GM12878 (cell line): ENCODE results near the gene LHX6. TPM values are rescaled to one million over a fixed set of nuclear protein-coding genes. Genes with fewer than 3 reads are reported as not detected.

ENCODE experiments used
- ATAC-seq: fragments of 200-7000 bp; cut with Tn5 transposase; 3 replicates; pipeline ENCODE4 v1.9.1; 2020; ENCODE audit warnings: mild to moderate bottlenecking, moderate library complexity
- BruUV-seq: library from RNA; stranded (reverse); fragments of 400-500 nt; replicated peaks from 2 replicates; lab custom pipeline; 2021; lab: Mats Ljungman, UMichigan
- CTCF ChIA-PET: fragments of 300-600 bp; sonication (Branson Sonifier 250); formaldehyde crosslinking; extraction: SDS; loops from one replicate; lab custom pipeline; 2021; ENCODE audit warnings: inconsistent platforms; lab: Yijun Ruan, JAX
- POLR2A ChIA-PET: fragments of 350-600 bp; formaldehyde crosslinking; extraction: SDS; loops from one replicate; lab custom pipeline; 2021; ENCODE audit warnings: inconsistent platforms; lab: Charles Lee
- RAD21 ChIA-PET: fragments of 300-600 bp; sonication (Branson Sonifier 250); formaldehyde crosslinking; loops from one replicate; lab custom pipeline; 2023; ENCODE audit warnings: antibody characterized with exemption; ENCODE audit not compliant: unreplicated experiment; lab: Charles Lee
- SMC1A ChIA-PET: fragments of 300-600 bp; sonication (Branson Sonifier 250); formaldehyde crosslinking; loops from one replicate; lab custom pipeline; 2023; ENCODE audit not compliant: unreplicated experiment, uncharacterized antibody; lab: Charles Lee
- DNase-seq: peaks from one replicate; pipeline ENCODE4 v3.0.0-alpha.2; 2011; ENCODE audit warnings: low read depth, low spot score
- FAIRE-seq: peaks from 3 replicates; lab custom pipeline; 2011; peaks lifted over from hg19 to GRCh38; lab: Jason Lieb, UNC
- H2AFZ ChIP-seq: 2 replicates; pipeline ENCODE4 v1.6.0; 2011; ENCODE audit warnings: low read depth, low read length, control low read depth; ENCODE audit not compliant: control insufficient read depth
- H3K27ac ChIP-seq: 2 replicates; pipeline ENCODE4 v1.5.1; 2011; ENCODE audit warnings: control low read depth; ENCODE audit not compliant: control insufficient read depth, insufficient read depth
- H3K27me3 ChIP-seq, 2 experiments: replicated peaks in 1 of 2; 2 replicates each; pipeline versions ENCODE4 v1.6.0 to v1.6.1; 2011; ENCODE audit warnings: low read length in 1 of 2; ENCODE audit not compliant: control insufficient read depth in 2 of 2, insufficient read depth in 2 of 2
- H3K36me3 ChIP-seq, 2 experiments: 2 replicates each; pipeline ENCODE4 v1.5.1; 2011; ENCODE audit warnings: low read length in 1 of 2; ENCODE audit not compliant: control insufficient read depth in 2 of 2, insufficient read depth in 2 of 2
- H3K4me1 ChIP-seq: 2 replicates; pipeline ENCODE4 v1.6.1; 2011; ENCODE audit warnings: mild to moderate bottlenecking, low read length, moderate library complexity, mixed read lengths; ENCODE audit not compliant: control insufficient read depth, insufficient read depth
- H3K4me2 ChIP-seq: 2 replicates; pipeline ENCODE4 v1.6.0; 2011; ENCODE audit warnings: control low read depth; ENCODE audit not compliant: control insufficient read depth, insufficient read depth
- H3K4me3 ChIP-seq: fragments of 200-600 bp; sonication (generic); 2 replicates; pipeline ENCODE4 v1.5.1; 2016
- H3K79me2 ChIP-seq: 2 replicates; pipeline ENCODE4 v1.6.0; 2011; ENCODE audit warnings: low read length; ENCODE audit not compliant: control insufficient read depth, insufficient read depth
- H3K9ac ChIP-seq: 2 replicates; pipeline ENCODE4 v1.8.0; 2011; ENCODE audit warnings: low read length, control low read depth, mixed read lengths; ENCODE audit not compliant: control insufficient read depth, insufficient read depth
- H3K9me3 ChIP-seq: replicated peaks from 3 replicates; pipeline ENCODE4 v1.5.1; 2011; ENCODE audit warnings: mild to moderate bottlenecking, low read length; ENCODE audit not compliant: control insufficient read depth, insufficient read depth
- H4K20me1 ChIP-seq: 2 replicates; pipeline ENCODE4 v1.6.0; 2011; ENCODE audit not compliant: control insufficient read depth, insufficient read depth
- ZBTB40 ChIP-seq: fragments of 450-650 bp; IDR thresholded peaks from 2 replicates; pipeline ENCODE4 v1.6.1; 2016; ENCODE audit warnings: mild to moderate bottlenecking, moderate library complexity, borderline replicate concordance
- WGBS: methylation state at CpG from one replicate; pipeline ENCODE4 v1.1.6; 2016; ENCODE audit warnings: low lambda C conversion rate; ENCODE audit not compliant: insufficient replicate concordance, insufficient coverage; ENCODE audit errors: missing lambda C conversion rate; 5-methylcytosine and 5-hydroxymethylcytosine counted together
- in situ Hi-C: fragments of 300-500 bp; cut with MboI; formaldehyde crosslinking; loops from 9 replicates; pipeline ENCODE4 v1.14.3; 2018; ENCODE audit warnings: mixed read lengths
- intact Hi-C: fragments of 100-400 bp; cut with micrococcal nuclease; formaldehyde crosslinking; loops from one replicate; pipeline ENCODE4 v1.14.2; 2022; ENCODE audit not compliant: unreplicated experiment
- polyA plus RNA-seq, 11 experiments: library from polyadenylated mRNA; depleted of rRNA in 4 of 11; unstranded in 6 of 11; stranded (reverse) in 5 of 11; fragments of >200 nt; fragmentation: Nextera tagmentation in 4 of 11; fragmentation: Illumina TruSeq in 1 of 11; extraction: Ambion mirVana in 4 of 11; extraction: Trizol in 1 of 11; gene quantifications; 1 replicate in 1 of 11; 2 replicates in 10 of 11; pipeline versions ENCODE4 v1.2.1 to v1.2.3, GENCODE V29; 2011 to 2016; ENCODE audit warnings: inconsistent platforms in 2 of 11, missing spikeins in 2 of 11, low read depth in 1 of 11
- total RNA-seq, 4 experiments: library from RNA; depleted of rRNA in 3 of 4; stranded (reverse); fragments of >200 nt in 3 of 4; fragmentation: Illumina TruSeq in 1 of 4; extraction: Trizol in 1 of 4; gene quantifications; 2 replicates each; pipeline versions ENCODE4 v1.2.1 to v1.2.3, GENCODE V29; 2013 to 2021

Gene LHX6
- total and polyA plus RNA-seq, 10 of the 15 experiments (the other 5 are each of a cell fraction or from before 2014, with no cell fraction given), result not detected

GRCh38 chr9:122186301-122186700, 42.5 kb downstream of the LHX6 start:
- WGBS, result 24% methylated on average over 4 of the region's 5 CpGs

More at GRCh38 chr9:122186301-122186700, 42.5 kb downstream of the LHX6 start:
- in situ Hi-C loops, result no loop called here
- no peak for TF ChIP-seq ZBTB40
- no peaks in the 10 kb centered on the region for H3K9me3 ChIP-seq
- peaks cover 0 to 4% of the 10 kb centered on the region in 2 experiments; a peak in 2 of 4 replicates for H3K27me3 ChIP-seq
- H4K20me1 ChIP-seq, result no peaks in the 10 kb centered on the region
- no peaks in the 10 kb centered on the region for H3K79me2 ChIP-seq
- DNase-seq (no peak), FAIRE-seq (no peak), ATAC-seq (no peak)
- H3K4me2 ChIP-seq, result no peak overlapping the region
- no peak overlapping the region for H2AFZ ChIP-seq
- no peaks in the 10 kb centered on the region for H3K36me3 ChIP-seq
- H3K27ac ChIP-seq, result no peak overlapping the region
- ChIA-PET RAD21 (interaction anchor here (0.7 kb wide), 1 partner anchor 165 kb away, joined by 3 read pairs; no protein-coding TSS in a partner anchor), SMC1A (no interaction called here), CTCF (interaction anchor here (1.1 kb wide), 1 partner anchor 90 kb away, joined by 4 read pairs; no protein-coding TSS in a partner anchor), POLR2A (no interaction called here)
- no TSS peak for BruUV-seq
- intact Hi-C loops, result no loop called here
- no peaks in the 10 kb centered on the region for H3K4me1 ChIP-seq
- no peak overlapping the region for H3K9ac ChIP-seq
- no peak overlapping the region for H3K4me3 ChIP-seq
